ENCODE measurements around the gene CDC42BPA. TPM values are rescaled to one million over a fixed set of nuclear protein-coding genes. Genes with fewer than 3 reads are reported as not detected.

The CDC42BPA gene
- total and polyA plus RNA-seq, 2 donors (not counting 3 experiments of a cell fraction or from before 2014, with no cell fraction given): 26.1 to 92.6 TPM

- intact Hi-C loops (cut with micrococcal nuclease): no loop called here
- H3K27me3 ChIP-seq (ENCODE audit: control insufficient read depth in 2 of 2, insufficient read depth in 2 of 2, low read length in 2 of 2): no peaks in the 10 kb centered on the region
- H3K9ac ChIP-seq (replicated peaks; ENCODE audit: extremely low read depth, insufficient read depth, low read length): no peak overlapping the region
- no peaks in the 10 kb centered on the region for H3K4me1 ChIP-seq (ENCODE audit: control insufficient read depth, extremely low read depth, insufficient read depth, low read length)
- H3K79me2 ChIP-seq (ENCODE audit: control insufficient read depth, insufficient read depth, low read length): peaks cover 94% of the 10 kb centered on the region
- CTCF ChIA-PET: interaction anchor here (1.0 kb wide), 1 partner anchor 19 kb away, joined by 3 read pairs; no protein-coding TSS in a partner anchor
- BruUV-seq (replicated peaks): no TSS peak
- TF ChIP-seq MYC (IDR thresholded peaks at IDR 0.05; ENCODE audit: low read depth, low read length): no peak
- no peak for TF ChIP-seq JUN (IDR thresholded peaks at IDR 0.05; ENCODE audit: borderline replicate concordance, insufficient read depth, insufficient read length, low read depth)
- no peak for TF ChIP-seq POLR2A (IDR thresholded peaks at IDR 0.05; ENCODE audit: low read depth, low read length)
- H3K36me3 ChIP-seq (ENCODE audit: control insufficient read depth in 2 of 2, extremely low read depth in 1 of 2, insufficient read depth in 2 of 2, low read length in 2 of 2): peaks cover 0 to 4% of the 10 kb centered on the region in 2 experiments
- no peak overlapping the region for H2AFZ ChIP-seq (ENCODE audit: low read depth, low read length)
- dilution Hi-C loops (cut with MboI; ENCODE audit: extremely low pct_ligation_motif_present, low sequenced_read_pairs): no loop called here
- DNase-seq (ENCODE audit: low read depth, low spot score) (no peak), FAIRE-seq (no peak)
- no peak overlapping the region for H3K4me2 ChIP-seq (ENCODE audit: insufficient read depth, low read length)
- H3K9me1 ChIP-seq (replicated peaks; ENCODE audit: control insufficient read depth, extremely low read depth, insufficient read depth, low read length): no peaks in the 10 kb centered on the region
- H4K20me1 ChIP-seq (replicated peaks; ENCODE audit: control insufficient read depth, extremely low read depth, insufficient read depth, low read length): peaks cover 29% of the 10 kb centered on the region
- H3K9me3 ChIP-seq (replicated peaks; ENCODE audit: control insufficient read depth, insufficient read depth, low read length): no peaks in the 10 kb centered on the region
- POLR2A ChIA-PET: no interaction called here
- H3K27ac ChIP-seq (ENCODE audit: insufficient read depth, low read depth, low read length): no peak overlapping the region
- no peak overlapping the region for H3K4me3 ChIP-seq (replicated peaks in 1 of 3; ENCODE audit: insufficient read depth in 1 of 3, low read depth in 1 of 3, low read length in 3 of 3)
These were observed 56.8 kb downstream of the CDC42BPA start for GRCh38 chr1:227261501-227261900.

DNA sequence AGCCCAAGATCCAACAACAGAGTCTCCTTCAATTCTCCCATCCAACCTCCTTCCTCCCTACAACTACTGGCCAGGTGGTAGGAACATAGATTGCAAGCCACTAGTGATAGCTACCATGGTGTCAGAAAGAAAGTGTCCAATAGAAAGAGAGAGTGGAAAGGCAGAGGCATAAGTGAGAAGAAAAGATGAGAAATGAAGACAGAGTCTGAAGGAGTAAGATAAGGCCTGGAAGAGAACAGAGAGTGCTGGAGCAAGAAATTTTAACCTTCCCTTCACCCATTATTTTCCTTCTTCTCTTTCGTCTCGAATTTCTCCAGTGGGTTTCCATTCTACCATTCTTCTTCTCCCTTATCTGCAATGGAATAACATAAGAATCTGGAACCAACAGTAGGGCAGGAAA is 57.9 kb downstream of the CDC42BPA start:
- FAIRE-seq (no peak), DNase-seq (ENCODE audit: low read depth, low spot score) (no peak)
- TF ChIP-seq, protein P1, sequence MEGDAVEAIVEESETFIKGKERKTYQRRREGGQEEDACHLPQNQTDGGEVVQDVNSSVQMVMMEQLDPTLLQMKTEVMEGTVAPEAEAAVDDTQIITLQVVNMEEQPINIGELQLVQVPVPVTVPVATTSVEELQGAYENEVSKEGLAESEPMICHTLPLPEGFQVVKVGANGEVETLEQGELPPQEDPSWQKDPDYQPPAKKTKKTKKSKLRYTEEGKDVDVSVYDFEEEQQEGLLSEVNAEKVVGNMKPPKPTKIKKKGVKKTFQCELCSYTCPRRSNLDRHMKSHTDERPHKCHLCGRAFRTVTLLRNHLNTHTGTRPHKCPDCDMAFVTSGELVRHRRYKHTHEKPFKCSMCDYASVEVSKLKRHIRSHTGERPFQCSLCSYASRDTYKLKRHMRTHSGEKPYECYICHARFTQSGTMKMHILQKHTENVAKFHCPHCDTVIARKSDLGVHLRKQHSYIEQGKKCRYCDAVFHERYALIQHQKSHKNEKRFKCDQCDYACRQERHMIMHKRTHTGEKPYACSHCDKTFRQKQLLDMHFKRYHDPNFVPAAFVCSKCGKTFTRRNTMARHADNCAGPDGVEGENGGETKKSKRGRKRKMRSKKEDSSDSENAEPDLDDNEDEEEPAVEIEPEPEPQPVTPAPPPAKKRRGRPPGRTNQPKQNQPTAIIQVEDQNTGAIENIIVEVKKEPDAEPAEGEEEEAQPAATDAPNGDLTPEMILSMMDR (IDR thresholded peaks at IDR 0.05; ENCODE audit: extremely low read depth in 1 of 2, insufficient read depth in 1 of 2, low read depth in 1 of 2, low read length in 2 of 2): no peak
- TF ChIP-seq EZH2 (IDR thresholded peaks at IDR 0.05; ENCODE audit: borderline replicate concordance, low read depth, low read length, severe bottlenecking): no peak
- no peak for TF ChIP-seq GATA2 (IDR thresholded peaks at IDR 0.05; ENCODE audit: insufficient read depth, insufficient read length, low read depth, low read length)
- no peak for TF ChIP-seq MYC (IDR thresholded peaks at IDR 0.05; ENCODE audit: low read depth, low read length)
- TF ChIP-seq MAX (IDR thresholded peaks at IDR 0.05; ENCODE audit: insufficient read depth, insufficient read length): no peak
- no peak for TF ChIP-seq POLR2AphosphoS5 (IDR thresholded peaks at IDR 0.05; ENCODE audit: insufficient read depth, low read depth, low read length)
- no peak for TF ChIP-seq POLR2A (IDR thresholded peaks at IDR 0.05; ENCODE audit: low read depth, low read length)
- no peak for TF ChIP-seq FOS (IDR thresholded peaks at IDR 0.05; ENCODE audit: borderline replicate concordance, insufficient read depth, low read length)
- TF ChIP-seq JUN (IDR thresholded peaks at IDR 0.05; ENCODE audit: borderline replicate concordance, insufficient read depth, insufficient read length, low read depth): no peak
- dilution Hi-C loops (cut with MboI; ENCODE audit: extremely low pct_ligation_motif_present, low sequenced_read_pairs) (no loop called here), intact Hi-C loops (cut with micrococcal nuclease) (no loop called here)
- Histone ChIP-seq H2AFZ (ENCODE audit: low read depth, low read length) (no peak overlapping the region), H3K4me1 (ENCODE audit: control insufficient read depth, extremely low read depth, insufficient read depth, low read length) (no peaks in the 10 kb centered on the region), H3K9ac (replicated peaks; ENCODE audit: extremely low read depth, insufficient read depth, low read length) (no peak overlapping the region), H3K79me2 (ENCODE audit: control insufficient read depth, insufficient read depth, low read length) (peaks cover 94% of the 10 kb centered on the region), H3K4me2 (ENCODE audit: insufficient read depth, low read length) (no peak overlapping the region), H3K9me3 (replicated peaks; ENCODE audit: control insufficient read depth, insufficient read depth, low read length) (no peaks in the 10 kb centered on the region), H4K20me1 (replicated peaks; ENCODE audit: control insufficient read depth, extremely low read depth, insufficient read depth, low read length) (peaks cover 23% of the 10 kb centered on the region), H3K27me3 (ENCODE audit: control insufficient read depth in 2 of 2, insufficient read depth in 2 of 2, low read length in 2 of 2) (no peaks in the 10 kb centered on the region), H3K36me3 (ENCODE audit: control insufficient read depth in 2 of 2, extremely low read depth in 1 of 2, insufficient read depth in 2 of 2, low read length in 2 of 2) (peaks cover 0 to 4% of the 10 kb centered on the region in 2 experiments), H3K9me1 (replicated peaks; ENCODE audit: control insufficient read depth, extremely low read depth, insufficient read depth, low read length) (no peaks in the 10 kb centered on the region), H3K4me3 (replicated peaks in 1 of 3; ENCODE audit: insufficient read depth in 1 of 3, low read depth in 1 of 3, low read length in 3 of 3) (no peak overlapping the region), H3K27ac (ENCODE audit: insufficient read depth, low read depth, low read length) (no peak overlapping the region)
- BruUV-seq (replicated peaks): no TSS peak
- POLR2A ChIA-PET: no interaction called here
- CTCF ChIA-PET: no interaction called here

All from endothelial cell of umbilical vein (primary cell).